ENCODE data around the gene CADM4. TPM values are rescaled to one million over a fixed set of nuclear protein-coding genes. Genes with fewer than 3 reads are reported as not detected.
"Not testable (repeated sequence)": the region's sequence is repeated elsewhere in the genome, so short reads cannot be mapped to it uniquely, and the experiment has no call there.

CADM4 gene
- total RNA-seq, 1 donor from 2014 or later: 93.3 TPM

- FAIRE-seq (no peak), DNase-seq (ENCODE audit: low spot score in 2 of 2) (no peak)
These were observed 47.5 kb downstream of the CADM4 start for GRCh38 chr19:43591904-43592772.

- FAIRE-seq: no peak
- DNase-seq (ENCODE audit: low spot score in 2 of 2): no peak
These were observed 50.0 kb downstream of the CADM4 start for GRCh38 chr19:43589678-43590077.

GRCh38 chr19:43589277-43589676, 50.4 kb downstream of the CADM4 start:
- DNase-seq (ENCODE audit: low spot score in 2 of 2): no peak
- no peak for FAIRE-seq

- DNase-seq (ENCODE audit: low spot score in 2 of 2); FAIRE-seq: not testable (repeated sequence)
These were observed 52.6 kb downstream of the CADM4 start for GRCh38 chr19:43587029-43587428.

GRCh38 chr19:43586346-43586745, 53.3 kb downstream of the CADM4 start:
- FAIRE-seq (no peak), DNase-seq (ENCODE audit: low spot score in 2 of 2) (no peak)

GRCh38 chr19:43584484-43584883, 55.2 kb downstream of the CADM4 start:
- FAIRE-seq (no peak), DNase-seq (ENCODE audit: low spot score in 2 of 2) (no peak)

- no peak for FAIRE-seq
- DNase-seq (ENCODE audit: low spot score in 2 of 2): no peak
These were observed 57.2 kb downstream of the CADM4 start for GRCh38 chr19:43582495-43582894.

- no peak for FAIRE-seq
These were observed 58.2 kb downstream of the CADM4 start for GRCh38 chr19:43581467-43581866.

GRCh38 chr19:43578787-43579186, 60.9 kb downstream of the CADM4 start:
- FAIRE-seq (no peak), DNase-seq (ENCODE audit: low spot score in 2 of 2) (no peak)

More at GRCh38 chr19:43581467-43581866, 58.2 kb downstream of the CADM4 start:
- DNase-seq (ENCODE audit: low spot score in 2 of 2): no peak

GRCh38 chr19:43575955-43576878, 63.4 kb downstream of the CADM4 start:
- DNase-seq (ENCODE audit: low spot score in 2 of 2): no peak
- no peak for FAIRE-seq

GRCh38 chr19:43575156-43575950, 64.3 kb downstream of the CADM4 start, which contains the start of the genes PINLYP and XRCC1:
TSS of gene PINLYP (plus strand) at chr19:43575801. CDS start at chr19:43577192, 1,391 bp downstream.
TSS of gene XRCC1 (minus strand) at chr19:43575527. CDS start at chr19:43575458, 69 bp downstream.
- DNase-seq (ENCODE audit: low spot score in 2 of 2): peak; percentile 98 to 99
- FAIRE-seq: peak; percentile 97

GRCh38 chr19:43574424-43575155, 65.1 kb downstream of the CADM4 start:
- FAIRE-seq (no peak), DNase-seq (ENCODE audit: low spot score in 2 of 2) (no peak)

Small RNA genes within 50 kb of the gene (small RNA-seq; reads per million reads assigned to genes)
- gene RN7SL368P: not detected

Other genes with a start within 250 kb of the CADM4 start
- not detected for gene TEX101, start 225.0 kb downstream of the CADM4 start, total RNA-seq
- under 0.01 TPM for gene LYPD3, start 174.2 kb downstream of the CADM4 start, total RNA-seq
- gene PHLDB3, start 135.1 kb downstream of the CADM4 start, total RNA-seq: 1.2 TPM
- gene ETHE1, start 112.6 kb downstream of the CADM4 start, total RNA-seq: 19.2 TPM
- gene ZNF575, start 106.7 kb downstream of the CADM4 start, total RNA-seq: 0.82 TPM
- gene XRCC1, start 64.3 kb downstream of the CADM4 start, total RNA-seq: 13.9 TPM
- gene PINLYP, start 64.0 kb downstream of the CADM4 start, total RNA-seq: 6.9 TPM
- gene IRGQ, start 43.7 kb downstream of the CADM4 start, total RNA-seq: 140 TPM
- 5.3 TPM for gene ZNF576, start 43.3 kb downstream of the CADM4 start, total RNA-seq
- not detected for gene SRRM5, start 27.8 kb downstream of the CADM4 start, total RNA-seq
- 157 TPM for gene ZNF428, start 20.2 kb downstream of the CADM4 start, total RNA-seq
- 2.9 TPM for gene PLAUR, start 30.3 kb upstream of the CADM4 start, total RNA-seq
- gene IRGC, start 76.2 kb upstream of the CADM4 start, total RNA-seq: not detected
- gene SMG9, start 115.1 kb upstream of the CADM4 start, total RNA-seq: 6.9 TPM
- not detected for gene KCNN4, start 141.1 kb upstream of the CADM4 start, total RNA-seq
- gene LYPD5, start 162.6 kb upstream of the CADM4 start, total RNA-seq: 2.0 TPM
- 33.4 TPM for gene ZNF283, start 187.5 kb upstream of the CADM4 start, total RNA-seq
- gene ZNF404, start 244.1 kb upstream of the CADM4 start, total RNA-seq: 4.9 TPM